Measurements from ENCODE around the gene ADCK2. TPM values are rescaled to one million over a fixed set of nuclear protein-coding genes. Genes with fewer than 3 reads are reported as not detected.
A peak's percentile ranks its signal among the peaks of the same experiment; 100 is the strongest.

ADCK2 gene
- total and polyA plus RNA-seq, 9 of the 15 experiments (the other 6 are each of a cell fraction or from before 2014, with no cell fraction given): 0.08 to 14.3 (median 9.7) TPM

GRCh38 chr7:140640060-140640637 lies 32.6 kb upstream of the ADCK2 start (continued):
- TF ChIP-seq PREB (CRISPR knock-in tag; IDR thresholded peaks at IDR 0.05) (no peak), TSHZ1 (CRISPR knock-in tag; IDR thresholded peaks at IDR 0.05) (no peak), ETV6 (IDR thresholded peaks at IDR 0.05; ENCODE audit: borderline replicate concordance in 1 of 2, low read depth in 2 of 2, low read length in 1 of 2) (no peak), ETV6 (CRISPR knock-in tag; IDR thresholded peaks at IDR 0.05; ENCODE audit: borderline replicate concordance) (no peak), ZBTB7A (IDR thresholded peaks at IDR 0.05; ENCODE audit: borderline replicate concordance, control insufficient read depth, low read depth, low read length) (peak; percentile 10; the same call in 1 of the 2 replicates), MED1 (CRISPR knock-in tag; IDR thresholded peaks at IDR 0.05; ENCODE audit: borderline replicate concordance) (0 out of 2 replicates have a peak, but pooled peaks have one; percentile 65), TCF7 (IDR thresholded peaks at IDR 0.05; ENCODE audit: borderline replicate concordance) (no peak), ZBTB17 (CRISPR knock-in tag; IDR thresholded peaks at IDR 0.05) (no peak), KDM2B (CRISPR knock-in tag; IDR thresholded peaks at IDR 0.05) (no peak), MEF2A (IDR thresholded peaks at IDR 0.05; ENCODE audit: control insufficient read depth, low read depth, low read length) (no peak), KLF10 (CRISPR knock-in tag; IDR thresholded peaks at IDR 0.05) (no peak), NONO (IDR thresholded peaks at IDR 0.05; ENCODE audit: low read depth in 2 of 2, low read length in 1 of 2) (no peak)
- TF ChIP-seq, protein P1, sequence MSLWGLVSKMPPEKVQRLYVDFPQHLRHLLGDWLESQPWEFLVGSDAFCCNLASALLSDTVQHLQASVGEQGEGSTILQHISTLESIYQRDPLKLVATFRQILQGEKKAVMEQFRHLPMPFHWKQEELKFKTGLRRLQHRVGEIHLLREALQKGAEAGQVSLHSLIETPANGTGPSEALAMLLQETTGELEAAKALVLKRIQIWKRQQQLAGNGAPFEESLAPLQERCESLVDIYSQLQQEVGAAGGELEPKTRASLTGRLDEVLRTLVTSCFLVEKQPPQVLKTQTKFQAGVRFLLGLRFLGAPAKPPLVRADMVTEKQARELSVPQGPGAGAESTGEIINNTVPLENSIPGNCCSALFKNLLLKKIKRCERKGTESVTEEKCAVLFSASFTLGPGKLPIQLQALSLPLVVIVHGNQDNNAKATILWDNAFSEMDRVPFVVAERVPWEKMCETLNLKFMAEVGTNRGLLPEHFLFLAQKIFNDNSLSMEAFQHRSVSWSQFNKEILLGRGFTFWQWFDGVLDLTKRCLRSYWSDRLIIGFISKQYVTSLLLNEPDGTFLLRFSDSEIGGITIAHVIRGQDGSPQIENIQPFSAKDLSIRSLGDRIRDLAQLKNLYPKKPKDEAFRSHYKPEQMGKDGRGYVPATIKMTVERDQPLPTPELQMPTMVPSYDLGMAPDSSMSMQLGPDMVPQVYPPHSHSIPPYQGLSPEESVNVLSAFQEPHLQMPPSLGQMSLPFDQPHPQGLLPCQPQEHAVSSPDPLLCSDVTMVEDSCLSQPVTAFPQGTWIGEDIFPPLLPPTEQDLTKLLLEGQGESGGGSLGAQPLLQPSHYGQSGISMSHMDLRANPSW (CRISPR knock-in tag; IDR thresholded peaks at IDR 0.05): no peak
